ENCODE measurements around the gene ST8SIA6. TPM values are rescaled to one million over a fixed set of nuclear protein-coding genes. Genes with fewer than 3 reads are reported as not detected.
"Not testable (repeated sequence)": the region's sequence is repeated elsewhere in the genome, so short reads cannot be mapped to it uniquely, and the experiment has no call there.

Gene ST8SIA6, protein sequence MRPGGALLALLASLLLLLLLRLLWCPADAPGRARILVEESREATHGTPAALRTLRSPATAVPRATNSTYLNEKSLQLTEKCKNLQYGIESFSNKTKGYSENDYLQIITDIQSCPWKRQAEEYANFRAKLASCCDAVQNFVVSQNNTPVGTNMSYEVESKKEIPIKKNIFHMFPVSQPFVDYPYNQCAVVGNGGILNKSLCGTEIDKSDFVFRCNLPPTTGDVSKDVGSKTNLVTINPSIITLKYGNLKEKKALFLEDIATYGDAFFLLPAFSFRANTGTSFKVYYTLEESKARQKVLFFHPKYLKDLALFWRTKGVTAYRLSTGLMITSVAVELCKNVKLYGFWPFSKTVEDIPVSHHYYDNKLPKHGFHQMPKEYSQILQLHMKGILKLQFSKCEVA
- total RNA-seq, result 0.23 TPM in 1 of 2 replicates, not detected in the other

DNA sequence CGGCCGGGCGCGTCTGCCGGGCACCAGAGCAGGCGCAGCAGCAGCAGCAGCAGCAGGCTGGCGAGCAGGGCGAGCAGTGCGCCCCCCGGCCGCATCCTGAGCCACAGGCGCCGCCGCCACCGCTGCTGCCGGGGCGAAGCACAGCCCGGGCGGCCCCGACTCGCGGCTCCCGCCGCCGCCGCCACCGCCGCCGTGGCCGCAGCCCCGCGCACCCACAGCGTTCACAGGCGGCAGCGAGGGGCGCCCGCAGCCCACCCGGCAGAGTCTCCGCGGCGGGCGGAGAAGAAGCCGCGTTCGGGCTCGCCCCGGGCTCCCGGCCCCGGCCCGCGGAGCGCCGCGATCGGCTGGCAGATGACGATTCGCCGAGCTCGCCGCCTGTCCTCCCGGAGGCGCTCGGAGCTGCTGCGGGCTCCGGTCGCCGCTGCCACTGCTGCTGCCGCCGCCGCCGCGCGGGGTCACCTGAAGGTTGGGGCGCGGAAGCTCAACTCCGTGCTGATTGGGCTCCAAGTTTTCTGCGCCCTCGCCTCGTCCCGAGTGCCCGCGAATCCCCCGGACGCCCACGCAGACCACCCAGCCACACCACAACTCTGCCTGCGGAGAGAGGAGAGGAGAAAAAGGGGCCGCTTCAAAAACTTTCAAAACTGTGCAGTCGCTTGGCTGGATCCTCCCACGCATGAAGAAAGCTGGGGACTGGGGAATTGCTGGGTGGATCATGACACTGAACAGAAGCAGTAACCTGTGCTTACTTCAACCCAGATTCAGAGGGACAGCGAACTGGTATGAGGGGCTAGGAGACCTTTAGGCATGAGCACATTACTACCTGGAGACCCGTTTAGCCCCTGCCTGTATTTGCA lies at the start of gene ST8SIA6:
TSS of gene ST8SIA6 (minus strand) at position 435 of the 854 bp plus-strand sequence. CDS start at position 95, 340 bp downstream.
- DNase-seq (ENCODE audit: low read depth), result no peak
- peak within 1 kb of the TSS; percentile 45 for H3K4me3 ChIP-seq (ENCODE audit: low read depth, low read length)
- TF ChIP-seq, protein P1, sequence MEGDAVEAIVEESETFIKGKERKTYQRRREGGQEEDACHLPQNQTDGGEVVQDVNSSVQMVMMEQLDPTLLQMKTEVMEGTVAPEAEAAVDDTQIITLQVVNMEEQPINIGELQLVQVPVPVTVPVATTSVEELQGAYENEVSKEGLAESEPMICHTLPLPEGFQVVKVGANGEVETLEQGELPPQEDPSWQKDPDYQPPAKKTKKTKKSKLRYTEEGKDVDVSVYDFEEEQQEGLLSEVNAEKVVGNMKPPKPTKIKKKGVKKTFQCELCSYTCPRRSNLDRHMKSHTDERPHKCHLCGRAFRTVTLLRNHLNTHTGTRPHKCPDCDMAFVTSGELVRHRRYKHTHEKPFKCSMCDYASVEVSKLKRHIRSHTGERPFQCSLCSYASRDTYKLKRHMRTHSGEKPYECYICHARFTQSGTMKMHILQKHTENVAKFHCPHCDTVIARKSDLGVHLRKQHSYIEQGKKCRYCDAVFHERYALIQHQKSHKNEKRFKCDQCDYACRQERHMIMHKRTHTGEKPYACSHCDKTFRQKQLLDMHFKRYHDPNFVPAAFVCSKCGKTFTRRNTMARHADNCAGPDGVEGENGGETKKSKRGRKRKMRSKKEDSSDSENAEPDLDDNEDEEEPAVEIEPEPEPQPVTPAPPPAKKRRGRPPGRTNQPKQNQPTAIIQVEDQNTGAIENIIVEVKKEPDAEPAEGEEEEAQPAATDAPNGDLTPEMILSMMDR (conservative IDR thresholded peaks at IDR 0.05; ENCODE audit: low read depth, low read length), result no peak

DNA sequence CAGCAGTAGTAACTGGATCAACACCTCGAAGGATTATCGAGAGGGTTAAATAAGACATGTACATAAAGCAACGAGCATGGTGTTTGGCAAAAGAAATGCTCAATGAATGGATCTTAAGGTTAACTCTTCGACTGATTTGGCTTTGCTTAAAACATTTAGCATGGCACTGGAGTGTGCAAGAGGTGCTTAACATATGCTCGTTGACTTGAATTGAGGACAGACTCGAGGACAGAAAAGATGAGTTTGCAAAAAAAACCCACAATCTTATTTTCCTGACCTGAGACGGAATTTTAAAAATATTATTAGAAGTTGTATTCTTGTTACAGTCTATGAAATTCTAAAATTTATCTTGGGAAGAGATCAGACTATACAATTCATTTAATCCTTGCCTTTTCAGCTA lies 49.4 kb upstream of the ST8SIA6 start:
- no peak overlapping the region for H3K4me3 ChIP-seq (ENCODE audit: low read depth, low read length)
- no peak for DNase-seq (ENCODE audit: low read depth)
- TF ChIP-seq, protein P1 (conservative IDR thresholded peaks at IDR 0.05; ENCODE audit: low read depth, low read length), result no peak

DNA sequence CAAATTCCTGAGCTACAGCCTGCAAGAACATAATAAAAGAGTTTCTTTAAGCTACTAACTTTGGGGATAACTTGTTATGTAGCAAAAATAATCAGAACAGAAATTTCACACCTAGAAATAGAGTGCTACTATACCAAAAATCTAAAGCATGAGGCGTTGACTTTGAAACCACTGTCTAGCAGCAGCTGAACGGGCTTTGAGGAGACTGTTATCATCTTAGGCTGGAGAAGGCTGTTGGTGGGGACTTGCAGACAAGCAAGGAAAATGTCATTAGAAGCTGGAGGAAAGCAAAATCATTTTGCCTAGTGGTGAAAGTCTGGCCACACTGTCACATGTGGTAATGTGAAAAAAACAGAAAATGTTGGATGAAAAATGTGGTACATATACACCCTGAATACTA lies 48.4 kb upstream of the ST8SIA6 start:
- TF ChIP-seq, protein P1 (conservative IDR thresholded peaks at IDR 0.05; ENCODE audit: low read depth, low read length), result no peak
- no peak overlapping the region for H3K4me3 ChIP-seq (ENCODE audit: low read depth, low read length)
- no peak for DNase-seq (ENCODE audit: low read depth)

DNA sequence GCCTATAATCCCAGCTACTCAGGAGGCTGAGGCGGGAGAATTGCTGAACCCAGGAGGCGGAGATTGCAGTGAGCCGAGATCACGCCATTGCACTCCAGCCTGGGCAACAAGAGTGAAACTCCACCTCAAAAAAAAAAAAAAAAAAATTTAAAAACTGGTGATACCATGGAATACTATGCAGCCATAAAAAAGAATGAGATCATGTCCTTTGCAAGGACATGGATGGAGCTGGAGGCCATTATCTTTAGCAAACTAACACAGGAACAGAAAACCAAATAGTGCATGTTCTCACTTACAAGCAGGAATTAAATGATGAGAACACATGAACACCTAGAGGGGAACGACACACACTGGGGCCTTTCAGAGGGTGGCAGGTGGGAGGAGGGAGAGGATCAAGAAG lies 44.6 kb upstream of the ST8SIA6 start:
- not testable (repeated sequence) for H3K4me3 ChIP-seq (ENCODE audit: low read depth, low read length); DNase-seq (ENCODE audit: low read depth)

DNA sequence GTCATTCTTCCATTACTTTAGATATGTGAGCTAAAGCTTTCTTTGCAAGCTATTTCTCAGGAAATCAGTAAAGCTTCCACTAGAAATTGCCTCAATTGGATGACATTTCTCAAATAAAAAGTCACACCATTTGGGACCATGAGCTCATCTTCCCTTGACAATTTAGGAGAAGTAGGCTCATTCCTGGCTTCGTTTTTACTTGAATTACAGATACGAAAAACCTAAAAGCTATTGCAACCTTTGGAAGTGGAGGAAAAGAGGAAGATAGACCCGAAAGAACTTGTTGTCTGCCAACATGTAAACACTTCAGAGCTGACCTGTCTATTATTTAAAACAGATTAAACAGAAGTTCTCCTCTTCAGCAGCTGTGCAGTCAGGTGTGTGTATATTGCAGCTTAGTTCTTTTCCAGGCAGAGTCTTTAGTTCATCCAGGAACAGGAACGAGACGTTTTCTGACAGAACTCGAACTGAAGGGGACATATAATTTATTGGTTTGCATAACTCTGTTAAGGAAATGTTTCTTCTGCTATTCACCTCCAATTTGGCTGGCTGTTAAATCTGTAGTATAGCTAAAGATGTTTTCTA lies 43.1 kb upstream of the ST8SIA6 start:
- no peak overlapping the region for H3K4me3 ChIP-seq (ENCODE audit: low read depth, low read length)
- DNase-seq (ENCODE audit: low read depth), result no peak
- TF ChIP-seq, protein P1 (conservative IDR thresholded peaks at IDR 0.05; ENCODE audit: low read depth, low read length), result no peak

DNA sequence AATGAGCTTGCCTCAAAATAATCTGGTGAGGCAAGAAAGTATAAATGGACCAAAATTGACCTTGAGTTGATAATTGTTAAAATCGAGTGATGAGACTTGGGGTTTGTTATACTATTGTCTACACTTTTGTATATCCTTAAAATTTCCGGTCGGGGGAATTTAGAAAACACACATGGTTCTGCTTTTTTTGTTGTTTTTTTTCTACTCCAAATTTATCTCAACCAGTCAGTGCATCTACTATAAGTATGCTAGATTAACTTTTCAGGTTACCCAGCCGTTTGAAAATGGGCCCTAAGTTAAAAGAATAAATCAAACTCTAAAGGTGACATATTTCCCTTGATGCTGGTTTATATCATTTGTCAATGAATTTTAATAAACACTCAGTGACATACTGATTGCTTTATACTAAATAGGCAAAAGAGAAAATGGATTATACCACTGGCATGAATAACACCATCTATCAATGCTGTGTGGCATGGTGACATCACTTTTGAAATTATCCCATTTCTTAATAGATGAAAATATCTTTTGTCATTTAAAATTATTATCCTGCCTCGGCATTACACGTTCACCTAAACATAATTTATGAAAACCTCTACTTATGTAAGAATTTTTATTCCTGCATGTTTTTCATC lies 40.3 kb upstream of the ST8SIA6 start:
- DNase-seq (ENCODE audit: low read depth), result no peak
- H3K4me3 ChIP-seq (ENCODE audit: low read depth, low read length), result no peak overlapping the region
- TF ChIP-seq, protein P1 (conservative IDR thresholded peaks at IDR 0.05; ENCODE audit: low read depth, low read length), result no peak

DNA sequence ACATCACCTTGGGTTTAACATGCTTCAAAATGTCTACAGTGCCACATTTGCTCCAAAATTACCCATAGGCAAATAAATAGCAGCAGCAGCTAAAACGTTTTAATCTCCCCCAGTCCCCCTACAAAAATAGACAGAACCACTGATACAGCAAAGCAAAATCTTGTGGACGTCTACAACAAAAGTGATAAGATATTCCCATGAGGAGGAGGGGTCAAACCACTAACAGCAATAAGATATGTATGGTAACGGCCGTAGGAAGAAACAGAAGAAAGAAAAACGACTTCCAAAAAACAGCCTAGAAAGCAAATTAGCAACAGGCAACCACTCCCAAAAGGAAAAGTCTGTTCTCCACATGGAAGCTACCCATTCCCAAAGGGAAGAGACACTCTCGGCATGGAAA lies 34.5 kb upstream of the ST8SIA6 start:
- no peak overlapping the region for H3K4me3 ChIP-seq (ENCODE audit: low read depth, low read length)
- TF ChIP-seq, protein P1 (conservative IDR thresholded peaks at IDR 0.05; ENCODE audit: low read depth, low read length), result no peak
- DNase-seq (ENCODE audit: low read depth), result no peak

All from epithelial cell of proximal tubule (primary cell).